ENCODE data around the gene C20orf141.

Gene C20orf141

GRCh38 chr20:2859330-2860121 lies 44.7 kb downstream of the C20orf141 start:
- no peak for DNase-seq

DNA sequence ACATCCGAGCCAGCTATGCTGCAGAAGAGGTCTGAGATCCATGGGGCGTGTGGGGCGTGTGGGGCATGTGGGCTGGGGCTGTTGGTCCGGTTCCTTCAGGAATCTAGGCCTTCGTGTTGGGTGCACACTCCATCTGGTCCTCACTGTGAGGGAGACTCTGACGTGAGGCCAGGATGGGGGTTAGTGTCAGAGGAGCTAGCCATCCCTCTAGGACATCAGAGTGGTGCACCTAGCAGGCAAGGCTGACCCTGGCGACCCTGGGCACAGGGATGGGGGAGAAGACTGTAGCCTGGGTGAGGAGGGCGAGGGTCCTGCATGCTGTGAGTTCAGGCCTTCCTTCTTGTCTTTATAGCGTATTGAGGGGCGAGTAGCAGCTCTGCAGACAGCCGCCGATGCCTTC lies 49.8 kb downstream of the C20orf141 start:
- no peak for DNase-seq

GRCh38 chr20:2865101-2865500 lies 50.3 kb downstream of the C20orf141 start:
- DNase-seq: no peak

All from activated CD8-positive, alpha-beta memory T cell treated with anti-CD3 and anti-CD28 coated beads, Interleukin-2, amount 50 U/mL, for 48 hours (primary cell).